Fibroblast of lung (primary cell): ENCODE data around the gene COX14.

ENCODE experiments used
- EZH2 ChIP-seq: IDR thresholded peaks from 2 replicates; pipeline ENCODE4 v1.5.1; 2012; ENCODE audit warnings: low read length, control low read depth, mild to moderate bottlenecking; ENCODE audit errors: missing control alignments
- TF ChIP-seq, protein P1 (sequence below), 2 donors: IDR thresholded peaks in 1 of 2; conservative IDR thresholded peaks in 1 of 2; 1 replicate in 1 of 2; 2 replicates in 1 of 2; pipeline ENCODE4 v1.5.1; 2011 to 2012; ENCODE audit warnings: low read length in 2 of 2, control low read depth in 1 of 2, inconsistent platforms in 1 of 2, low read depth in 1 of 2, mild to moderate bottlenecking in 1 of 2

DNA sequence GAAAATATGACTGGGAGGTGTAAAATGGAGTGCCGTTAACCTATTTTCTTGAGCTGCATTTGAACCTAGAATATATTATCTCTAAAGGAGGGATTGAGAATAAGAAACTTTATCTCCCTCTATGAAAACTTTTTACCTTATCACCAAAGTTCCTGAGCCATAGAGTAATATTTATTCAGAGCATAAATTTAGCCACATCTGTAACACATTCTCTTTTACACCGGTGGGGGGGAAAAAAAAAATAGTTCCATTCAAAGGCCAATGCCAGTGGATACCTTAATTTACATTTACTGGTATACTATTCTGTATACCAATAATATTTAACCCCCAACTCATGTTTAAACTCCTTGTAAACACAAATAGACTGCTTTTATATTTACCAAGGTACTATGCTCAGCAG, 33.4 kb downstream of the COX14 start:
- TF ChIP-seq, protein P1, sequence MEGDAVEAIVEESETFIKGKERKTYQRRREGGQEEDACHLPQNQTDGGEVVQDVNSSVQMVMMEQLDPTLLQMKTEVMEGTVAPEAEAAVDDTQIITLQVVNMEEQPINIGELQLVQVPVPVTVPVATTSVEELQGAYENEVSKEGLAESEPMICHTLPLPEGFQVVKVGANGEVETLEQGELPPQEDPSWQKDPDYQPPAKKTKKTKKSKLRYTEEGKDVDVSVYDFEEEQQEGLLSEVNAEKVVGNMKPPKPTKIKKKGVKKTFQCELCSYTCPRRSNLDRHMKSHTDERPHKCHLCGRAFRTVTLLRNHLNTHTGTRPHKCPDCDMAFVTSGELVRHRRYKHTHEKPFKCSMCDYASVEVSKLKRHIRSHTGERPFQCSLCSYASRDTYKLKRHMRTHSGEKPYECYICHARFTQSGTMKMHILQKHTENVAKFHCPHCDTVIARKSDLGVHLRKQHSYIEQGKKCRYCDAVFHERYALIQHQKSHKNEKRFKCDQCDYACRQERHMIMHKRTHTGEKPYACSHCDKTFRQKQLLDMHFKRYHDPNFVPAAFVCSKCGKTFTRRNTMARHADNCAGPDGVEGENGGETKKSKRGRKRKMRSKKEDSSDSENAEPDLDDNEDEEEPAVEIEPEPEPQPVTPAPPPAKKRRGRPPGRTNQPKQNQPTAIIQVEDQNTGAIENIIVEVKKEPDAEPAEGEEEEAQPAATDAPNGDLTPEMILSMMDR (conservative IDR thresholded peaks at IDR 0.05 in 1 of 2, IDR thresholded peaks at IDR 0.05 in 1 of 2; ENCODE audit: low read depth in 1 of 2, low read length in 2 of 2): no peak
- TF ChIP-seq EZH2: no peak
